ENCODE data around the gene ZFP91.

The ZFP91 gene

GRCh38 chr11:58597486-58598144 is 18.8 kb downstream of the ZFP91 start:
- DNase-seq (ENCODE audit: low spot score) = no peak
- in situ Hi-C loops (cut with MboI; ENCODE audit: low sequenced_read_pairs, unreplicated experiment) = no loop called here
- no peak for TF ChIP-seq CTCF (IDR thresholded peaks at IDR 0.05; ENCODE audit: borderline replicate concordance, control extremely low read depth, extremely low read depth, insufficient read depth, missing control alignments)

GRCh38 chr11:58600510-58600909 is 21.6 kb downstream of the ZFP91 start:
- TF ChIP-seq CTCF (IDR thresholded peaks at IDR 0.05; ENCODE audit: borderline replicate concordance, control extremely low read depth, extremely low read depth, insufficient read depth, missing control alignments) = no peak
- in situ Hi-C loops (cut with MboI; ENCODE audit: low sequenced_read_pairs, unreplicated experiment) = no loop called here
- no peak for DNase-seq (ENCODE audit: low spot score)

- DNase-seq (ENCODE audit: low spot score) = no peak
- TF ChIP-seq CTCF (IDR thresholded peaks at IDR 0.05; ENCODE audit: borderline replicate concordance, control extremely low read depth, extremely low read depth, insufficient read depth, missing control alignments) = no peak
- in situ Hi-C loops (cut with MboI; ENCODE audit: low sequenced_read_pairs, unreplicated experiment) = no loop called here
These were observed 28.3 kb downstream of the ZFP91 start for GRCh38 chr11:58606930-58607714.

GRCh38 chr11:58608331-58608730 is 29.5 kb downstream of the ZFP91 start:
- no peak for DNase-seq (ENCODE audit: low spot score)
- in situ Hi-C loops (cut with MboI; ENCODE audit: low sequenced_read_pairs, unreplicated experiment) = no loop called here
- no peak for TF ChIP-seq CTCF (IDR thresholded peaks at IDR 0.05; ENCODE audit: borderline replicate concordance, control extremely low read depth, extremely low read depth, insufficient read depth, missing control alignments)

GRCh38 chr11:58609723-58610122 is 30.9 kb downstream of the ZFP91 start:
- no peak for DNase-seq (ENCODE audit: low spot score)
- no peak for TF ChIP-seq CTCF (IDR thresholded peaks at IDR 0.05; ENCODE audit: borderline replicate concordance, control extremely low read depth, extremely low read depth, insufficient read depth, missing control alignments)
- in situ Hi-C loops (cut with MboI; ENCODE audit: low sequenced_read_pairs, unreplicated experiment) = no loop called here

- in situ Hi-C loops (cut with MboI; ENCODE audit: low sequenced_read_pairs, unreplicated experiment) = no loop called here
- no peak for DNase-seq (ENCODE audit: low spot score)
- no peak for TF ChIP-seq CTCF (IDR thresholded peaks at IDR 0.05; ENCODE audit: borderline replicate concordance, control extremely low read depth, extremely low read depth, insufficient read depth, missing control alignments)
These were observed 34.4 kb downstream of the ZFP91 start for GRCh38 chr11:58613228-58613627.

Measured in GM13976 (cell line).